ENCODE results near the gene PITPNM3.
"Not testable (repeated sequence)": the region's sequence is repeated elsewhere in the genome, so short reads cannot be mapped to it uniquely, and the experiment has no call there.

PITPNM3 gene

GRCh38 chr17:6497496-6498221 lies 58.7 kb downstream of the PITPNM3 start:
- no peak for DNase-seq

- DNase-seq = peak in 2 of 3 experiments; percentile 8 to 47
These were observed 59.5 kb downstream of the PITPNM3 start for GRCh38 chr17:6496640-6497441.

- DNase-seq = peak in 2 of 3 experiments; percentile 0 to 9
These were observed 60.3 kb downstream of the PITPNM3 start for GRCh38 chr17:6496116-6496481.

- no peak for DNase-seq
These were observed 60.8 kb downstream of the PITPNM3 start for GRCh38 chr17:6495450-6496115.

- DNase-seq = no peak
These were observed 62.0 kb downstream of the PITPNM3 start for GRCh38 chr17:6494239-6494941.

GRCh38 chr17:6492892-6493674 lies 63.3 kb downstream of the PITPNM3 start:
- no peak for DNase-seq

GRCh38 chr17:6491071-6491700 lies 65.2 kb downstream of the PITPNM3 start:
- DNase-seq = no peak

- DNase-seq = peak in 1 of 3 experiments; percentile 0
These were observed 67.3 kb downstream of the PITPNM3 start for GRCh38 chr17:6489016-6489550.

GRCh38 chr17:6488008-6488539 lies 68.3 kb downstream of the PITPNM3 start:
- no peak for DNase-seq

GRCh38 chr17:6487251-6488007 lies 68.9 kb downstream of the PITPNM3 start:
- DNase-seq = peak in 1 of 3 experiments; percentile 5

GRCh38 chr17:6485646-6486412 lies 70.5 kb downstream of the PITPNM3 start:
- no peak for DNase-seq

- DNase-seq = no peak
These were observed 72.8 kb downstream of the PITPNM3 start for GRCh38 chr17:6483507-6483906.

- not testable (repeated sequence) for DNase-seq
These were observed 73.6 kb downstream of the PITPNM3 start for GRCh38 chr17:6482796-6483195.

GRCh38 chr17:6482105-6482455 lies 74.3 kb downstream of the PITPNM3 start:
- DNase-seq = no peak

GRCh38 chr17:6480303-6480675 lies 76.1 kb downstream of the PITPNM3 start:
- DNase-seq = peak in 1 of 3 experiments; percentile 29

GRCh38 chr17:6479622-6480302 lies 76.6 kb downstream of the PITPNM3 start:
- DNase-seq = peak in 2 of 3 experiments; percentile 64 to 87

GRCh38 chr17:6478486-6478885 lies 77.9 kb downstream of the PITPNM3 start:
- no peak for DNase-seq

GRCh38 chr17:6477831-6478383 lies 78.4 kb downstream of the PITPNM3 start:
- no peak for DNase-seq

- DNase-seq = peak in 1 of 3 experiments; percentile 2
These were observed 79.6 kb downstream of the PITPNM3 start for GRCh38 chr17:6476810-6477179.

Measured in NCI-H1417 (cell line).